Measurements from ENCODE around the gene FSTL3. TPM values are rescaled to one million over a fixed set of nuclear protein-coding genes. Genes with fewer than 3 reads are reported as not detected.

The FSTL3 gene
- total RNA-seq, 1 experiment from 2014 or later, result 6.8 TPM

- Histone ChIP-seq H3K27ac (ENCODE audit: insufficient read length, low read depth, low read length) (no peak overlapping the region), H3T11ph (ENCODE audit: low read length) (no peak overlapping the region), H3K18ac (ENCODE audit: insufficient read length, low read depth, low read length) (no peak overlapping the region), H4K91ac (ENCODE audit: insufficient read length, low read depth, low read length) (no peak overlapping the region), H3K9ac (ENCODE audit: extremely low read depth, insufficient read length, low read length) (no peak overlapping the region), H2BK20ac (ENCODE audit: low read depth, low read length, poor library complexity, severe bottlenecking) (no peak overlapping the region), H3K23ac (ENCODE audit: insufficient read length, low read depth, low read length) (no peak overlapping the region), H3K4me2 (ENCODE audit: insufficient read depth, insufficient read length, low read length) (no peak overlapping the region), H4K20me1 (ENCODE audit: control insufficient read depth, insufficient read depth, insufficient read length) (no peaks in the 10 kb centered on the region), H3K4ac (ENCODE audit: low read depth, low read length) (no peak overlapping the region), H2BK120ac (ENCODE audit: low read depth, low read length, poor library complexity, severe bottlenecking) (no peak overlapping the region), H4K5ac (ENCODE audit: insufficient read length, low read depth, low read length) (no peak overlapping the region), H3K79me1 (ENCODE audit: insufficient read depth, low read depth, low read length, poor library complexity, severe bottlenecking) (no peaks in the 10 kb centered on the region), H4K8ac (replicated peaks; ENCODE audit: insufficient read length, low read depth, low read length) (no peak overlapping the region), H3K27me3 (ENCODE audit: insufficient read depth, low read length) (no peaks in the 10 kb centered on the region; the same call in 1 of the 2 replicates), H3K56ac (ENCODE audit: insufficient read length, low read depth, low read length) (no peak overlapping the region), H2AFZ (ENCODE audit: low read length) (no peak overlapping the region), H3K14ac (ENCODE audit: insufficient read depth, low read length) (no peak overlapping the region), H2BK12ac (ENCODE audit: insufficient read length, low read depth, low read length) (no peak overlapping the region), H2AK5ac (ENCODE audit: insufficient read length, low read length) (no peak overlapping the region), H3K79me2 (ENCODE audit: insufficient read depth, low read length) (no peaks in the 10 kb centered on the region), H3K4me1 (ENCODE audit: insufficient read depth, low read length) (no peaks in the 10 kb centered on the region), H2BK15ac (ENCODE audit: low read depth, low read length) (no peak overlapping the region), H2BK5ac (ENCODE audit: insufficient read length, low read length) (no peak overlapping the region), H3K9me3 (ENCODE audit: control insufficient read depth, low read depth, low read length) (no peaks in the 10 kb centered on the region), H3K23me2 (ENCODE audit: insufficient read length, low read depth, low read length, poor library complexity, severe bottlenecking) (peaks cover 8% of the 10 kb centered on the region)
- H3K4me3 Mint-ChIP-seq, result peak overlapping the region; percentile 21 to 31; a peak in 3 of 5 replicates
- no peak for TF ChIP-seq CTCF (conservative IDR thresholded peaks at IDR 0.05)
- H3K27me3 Mint-ChIP-seq (ENCODE audit: low read depth), result peaks cover 45% of the 10 kb centered on the region
- peaks cover 0 to 10% of the 10 kb centered on the region in 2 experiments; a peak in 2 of 4 replicates for H3K4me1 Mint-ChIP-seq
- no peaks in the 10 kb centered on the region for H3K36me3 Mint-ChIP-seq (ENCODE audit: insufficient read depth in 1 of 3, low read depth in 3 of 3)
- H3K9me3 Mint-ChIP-seq, result no peaks in the 10 kb centered on the region
- WGBS (ENCODE audit: extremely low coverage, insufficient read length, low lambda C conversion rate), result no CpG with 5 or more reads among the region's 22 CpGs
- no peak for DNase-seq
- H3K27ac Mint-ChIP-seq, result no peak overlapping the region
These were observed 1.6 kb downstream of the FSTL3 start for GRCh38 chr19:677601-678436.

Data from H9 (cell line).